ENCODE data around the gene OGFRL1. TPM values are rescaled to one million over a fixed set of nuclear protein-coding genes. Genes with fewer than 3 reads are reported as not detected.
A peak's percentile ranks its signal among the peaks of the same experiment; 100 is the strongest.

The OGFRL1 gene
- total and polyA plus RNA-seq, 2 experiments from 2014 or later: 41.7 to 83.8 TPM

DNA sequence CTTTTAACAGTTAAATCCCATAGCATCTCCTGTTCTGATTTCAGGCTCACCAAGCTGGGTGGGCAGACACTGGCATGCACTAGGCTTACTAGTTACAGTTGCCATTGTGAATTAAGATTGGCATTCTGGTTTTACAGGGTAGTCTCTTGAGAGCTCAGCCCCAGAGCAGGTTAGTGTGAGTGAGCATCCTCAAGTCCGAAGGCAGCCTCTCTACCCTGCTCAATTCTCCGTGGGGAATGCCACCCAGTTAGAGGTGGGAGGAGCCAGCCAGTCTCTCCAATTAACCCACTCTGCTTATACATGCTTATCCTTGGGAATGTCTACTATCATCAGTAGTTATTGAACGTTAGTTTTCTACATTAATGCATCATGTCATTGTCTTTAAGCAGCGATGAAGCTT, 8.9 kb upstream of the OGFRL1 start:
- 65% methylated on average over 4 of the region's 4 CpGs for WGBS (ENCODE audit: low lambda C conversion rate, missing lambda C conversion rate)
- Histone ChIP-seq H3K4me3 (no peak overlapping the region), H3K9me3 (ENCODE audit: low read depth) (no peaks in the 10 kb centered on the region), H2AFZ (no peak overlapping the region), H3K9me2 (replicated peaks; ENCODE audit: insufficient read depth) (no peaks in the 10 kb centered on the region), H3K27me3 (no peaks in the 10 kb centered on the region), H3K4me1 (ENCODE audit: insufficient read depth) (no peaks in the 10 kb centered on the region), H3K27ac (no peak overlapping the region), H3K4me2 (no peak overlapping the region), H3K79me2 (no peaks in the 10 kb centered on the region), H4K20me1 (ENCODE audit: insufficient read depth, poor library complexity, severe bottlenecking) (no peaks in the 10 kb centered on the region), H3K36me3 (replicated peaks; ENCODE audit: insufficient read depth, low read depth) (no peaks in the 10 kb centered on the region)
- DNase-seq (ENCODE audit: low spot score): no peak
- no peak for TF ChIP-seq EZH2 (IDR thresholded peaks at IDR 0.05; ENCODE audit: borderline replicate concordance)
- TF ChIP-seq EZH2phosphoT487 (IDR thresholded peaks at IDR 0.05; ENCODE audit: low read depth, severe bottlenecking, unreplicated experiment): no peak
- no peak for TF ChIP-seq CTCF (IDR thresholded peaks at IDR 0.05; ENCODE audit: poor library complexity)

DNA sequence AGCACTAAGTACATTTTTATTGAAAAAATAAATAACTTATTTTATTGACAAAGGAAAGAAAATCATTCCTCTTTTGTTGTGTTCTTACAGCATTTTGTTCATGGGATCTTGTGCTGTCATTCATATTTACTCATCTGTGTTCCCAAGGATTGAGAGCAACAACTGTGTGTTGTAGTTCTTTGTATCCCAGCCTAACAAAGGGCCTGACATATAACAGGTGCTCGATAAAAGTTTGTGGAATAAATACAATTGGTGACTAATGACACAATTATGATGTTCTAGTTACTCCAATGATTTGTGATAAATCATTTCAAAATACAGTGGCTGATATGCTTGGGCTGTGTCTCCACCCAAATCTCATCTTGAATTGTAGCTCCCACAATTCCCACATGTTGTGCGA, 7.9 kb upstream of the OGFRL1 start:
- no peak for DNase-seq (ENCODE audit: low spot score)
- 88% methylated on average over 2 of the region's 2 CpGs for WGBS (ENCODE audit: low lambda C conversion rate, missing lambda C conversion rate)
- no peak overlapping the region for H3K4me3 ChIP-seq
- H3K4me1 ChIP-seq (ENCODE audit: insufficient read depth): no peaks in the 10 kb centered on the region
- no peaks in the 10 kb centered on the region for H4K20me1 ChIP-seq (ENCODE audit: insufficient read depth, poor library complexity, severe bottlenecking)
- H3K36me3 ChIP-seq (replicated peaks; ENCODE audit: insufficient read depth, low read depth): no peaks in the 10 kb centered on the region
- no peaks in the 10 kb centered on the region for H3K27me3 ChIP-seq
- no peaks in the 10 kb centered on the region for H3K9me2 ChIP-seq (replicated peaks; ENCODE audit: insufficient read depth)
- no peak overlapping the region for H3K4me2 ChIP-seq
- H3K27ac ChIP-seq: no peak overlapping the region
- H3K9me3 ChIP-seq (ENCODE audit: low read depth): no peaks in the 10 kb centered on the region
- no peak overlapping the region for H2AFZ ChIP-seq
- no peaks in the 10 kb centered on the region for H3K79me2 ChIP-seq
- TF ChIP-seq EZH2 (IDR thresholded peaks at IDR 0.05; ENCODE audit: borderline replicate concordance): no peak

GRCh38 chr6:71284785-71285184, 3.8 kb upstream of the OGFRL1 start:
- Histone ChIP-seq H3K4me2 (no peak overlapping the region), H3K36me3 (replicated peaks; ENCODE audit: insufficient read depth, low read depth) (no peaks in the 10 kb centered on the region), H3K27ac (no peak overlapping the region), H3K4me3 (no peak overlapping the region), H4K20me1 (ENCODE audit: insufficient read depth, poor library complexity, severe bottlenecking) (no peaks in the 10 kb centered on the region), H3K9me3 (ENCODE audit: low read depth) (no peaks in the 10 kb centered on the region), H3K79me2 (peaks cover 2% of the 10 kb centered on the region), H2AFZ (no peak overlapping the region), H3K27me3 (no peaks in the 10 kb centered on the region), H3K9me2 (replicated peaks; ENCODE audit: insufficient read depth) (no peaks in the 10 kb centered on the region), H3K4me1 (ENCODE audit: insufficient read depth) (no peaks in the 10 kb centered on the region)
- TF ChIP-seq CTCF (IDR thresholded peaks at IDR 0.05; ENCODE audit: poor library complexity): no peak
- TF ChIP-seq EZH2phosphoT487 (IDR thresholded peaks at IDR 0.05; ENCODE audit: low read depth, severe bottlenecking, unreplicated experiment): no peak
- no peak for TF ChIP-seq EZH2 (IDR thresholded peaks at IDR 0.05; ENCODE audit: borderline replicate concordance)
- DNase-seq (ENCODE audit: low spot score): peak; percentile 24

DNA sequence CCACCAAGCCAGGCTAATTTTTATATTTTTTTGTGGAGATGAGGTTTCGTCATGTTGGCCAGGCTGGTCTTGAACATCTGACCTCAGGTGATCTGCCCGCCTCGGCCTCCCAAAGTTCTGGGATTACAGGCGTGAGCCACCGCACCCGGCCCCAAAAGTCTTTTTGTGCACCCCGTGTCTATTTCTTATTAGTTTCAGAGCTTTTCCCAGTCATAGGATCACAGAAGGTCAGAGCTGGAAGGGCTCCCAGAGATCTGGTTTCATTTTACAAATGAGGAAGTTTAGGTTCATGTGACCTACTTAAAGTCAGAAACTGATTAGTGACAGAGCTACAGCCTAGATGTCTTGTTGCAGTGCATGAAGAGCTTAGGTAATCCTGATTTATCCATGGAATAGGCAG, 1.6 kb upstream of the OGFRL1 start:
- Histone ChIP-seq H3K9me3 (ENCODE audit: low read depth) (no peaks in the 10 kb centered on the region), H3K9me2 (replicated peaks; ENCODE audit: insufficient read depth) (no peaks in the 10 kb centered on the region), H3K4me2 (no peak overlapping the region), H3K79me2 (peaks cover 18% of the 10 kb centered on the region), H3K4me3 (no peak overlapping the region), H4K20me1 (ENCODE audit: insufficient read depth, poor library complexity, severe bottlenecking) (no peaks in the 10 kb centered on the region), H3K36me3 (replicated peaks; ENCODE audit: insufficient read depth, low read depth) (no peaks in the 10 kb centered on the region), H3K27me3 (no peaks in the 10 kb centered on the region), H3K4me1 (ENCODE audit: insufficient read depth) (no peaks in the 10 kb centered on the region), H3K27ac (no peak overlapping the region), H2AFZ (no peak overlapping the region)
- DNase-seq (ENCODE audit: low spot score): no peak
- no peak for TF ChIP-seq EZH2 (IDR thresholded peaks at IDR 0.05; ENCODE audit: borderline replicate concordance)
- 86% methylated on average over 7 of the region's 7 CpGs for WGBS (ENCODE audit: low lambda C conversion rate, missing lambda C conversion rate)

DNA sequence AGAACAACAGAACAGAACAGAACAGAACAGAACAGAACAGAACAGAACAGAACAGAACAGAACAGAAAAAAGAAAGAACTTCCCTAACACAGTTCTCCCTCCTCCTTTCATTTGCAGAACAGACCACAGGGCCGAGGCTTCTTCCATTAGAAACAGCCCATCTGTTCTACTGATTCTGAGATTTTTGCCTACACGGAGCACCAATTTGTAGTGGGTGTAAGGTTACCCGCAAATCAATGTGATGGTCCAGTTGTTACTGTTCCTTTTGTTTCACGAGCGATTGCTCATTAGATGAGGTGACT, 734 bp upstream of the OGFRL1 start:
- no peaks in the 10 kb centered on the region for H3K4me1 ChIP-seq (ENCODE audit: insufficient read depth)
- H3K27ac ChIP-seq: peak overlapping the region; percentile 79
- 19% methylated on average over 5 of the region's 5 CpGs for WGBS (ENCODE audit: low lambda C conversion rate, missing lambda C conversion rate)

More for the DNA sequence above, 734 bp upstream of the OGFRL1 start:
- H3K9me3 ChIP-seq (ENCODE audit: low read depth): no peaks in the 10 kb centered on the region
- peaks cover 23% of the 10 kb centered on the region for H3K79me2 ChIP-seq
- no peak for TF ChIP-seq EZH2phosphoT487 (IDR thresholded peaks at IDR 0.05; ENCODE audit: low read depth, severe bottlenecking, unreplicated experiment)
- no peaks in the 10 kb centered on the region for H3K9me2 ChIP-seq (replicated peaks; ENCODE audit: insufficient read depth)
- no peaks in the 10 kb centered on the region for H3K36me3 ChIP-seq (replicated peaks; ENCODE audit: insufficient read depth, low read depth)
- no peak for DNase-seq (ENCODE audit: low spot score)
- peak overlapping the region; percentile 98 for H3K4me2 ChIP-seq
- no peaks in the 10 kb centered on the region for H4K20me1 ChIP-seq (ENCODE audit: insufficient read depth, poor library complexity, severe bottlenecking)
- peak overlapping the region; percentile 97 for H2AFZ ChIP-seq
- peak overlapping the region; percentile 94 for H3K4me3 ChIP-seq
- no peaks in the 10 kb centered on the region for H3K27me3 ChIP-seq

Data from hepatocyte (in vitro differentiated cells).